Measurements from ENCODE around the gene FBXO45.
"Not testable (repeated sequence)": the region's sequence is repeated elsewhere in the genome, so short reads cannot be mapped to it uniquely, and the experiment has no call there.

The FBXO45 gene

DNA sequence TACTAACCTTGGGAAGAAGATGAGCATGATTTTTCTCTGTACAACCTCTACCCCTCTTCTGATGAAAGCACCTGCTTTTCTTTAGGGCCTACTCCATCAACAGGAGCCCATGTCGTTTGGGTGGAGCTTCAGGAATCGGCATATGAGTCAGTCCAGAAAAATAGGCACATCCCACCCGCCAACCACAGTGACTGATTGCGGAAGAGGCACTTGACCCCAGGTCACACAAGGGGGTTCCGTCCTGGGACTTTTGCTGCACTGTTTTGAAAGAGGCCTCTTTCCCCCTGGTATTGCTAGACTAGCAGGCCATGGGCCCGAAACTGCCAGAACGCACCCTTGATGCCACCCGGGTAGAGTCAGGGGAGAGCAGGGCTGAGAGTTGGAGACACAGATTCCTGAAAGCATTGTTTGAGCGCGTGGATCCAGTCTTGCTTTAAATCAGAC is 51.7 kb downstream of the FBXO45 start:
- no peak for DNase-seq

DNA sequence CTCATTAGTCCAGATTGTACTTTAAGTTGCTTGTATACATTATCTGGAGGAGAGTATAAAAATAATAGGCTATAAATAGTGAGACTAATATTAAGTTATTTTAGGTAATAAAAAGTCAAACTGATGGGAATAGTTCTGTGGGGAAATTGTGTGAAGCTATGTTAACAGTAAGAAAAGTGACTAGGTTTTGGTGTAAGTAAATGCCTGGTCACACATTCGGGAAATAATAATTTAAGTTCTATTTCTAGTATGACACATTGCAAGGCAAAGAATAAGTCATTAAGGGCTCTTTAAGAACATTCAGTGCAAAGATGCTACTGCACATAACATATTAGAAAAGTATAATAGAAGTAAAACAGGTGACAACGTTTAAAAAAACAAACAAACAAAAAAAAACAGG is 52.2 kb downstream of the FBXO45 start:
- DNase-seq, result no peak

DNA sequence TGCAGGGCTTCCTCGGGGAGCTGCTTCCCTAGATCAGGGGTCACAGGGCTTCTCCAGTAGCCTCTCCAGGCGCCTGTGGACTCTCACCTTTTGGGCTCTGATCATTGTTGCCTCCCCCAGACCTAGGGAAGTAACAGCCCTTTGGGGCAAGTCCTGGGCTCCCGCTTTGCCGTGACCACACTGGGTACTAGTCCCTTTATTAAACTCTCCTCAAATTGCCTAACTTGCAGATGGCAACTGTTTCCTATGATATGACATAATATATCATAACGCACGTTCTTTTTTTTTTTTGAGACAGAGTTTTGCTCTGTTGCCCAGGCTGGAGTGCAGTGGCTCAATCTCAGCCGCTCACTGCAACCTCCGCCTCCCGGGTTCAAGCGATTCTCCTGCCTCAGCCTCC is 53.2 kb downstream of the FBXO45 start:
- DNase-seq, result no peak

DNA sequence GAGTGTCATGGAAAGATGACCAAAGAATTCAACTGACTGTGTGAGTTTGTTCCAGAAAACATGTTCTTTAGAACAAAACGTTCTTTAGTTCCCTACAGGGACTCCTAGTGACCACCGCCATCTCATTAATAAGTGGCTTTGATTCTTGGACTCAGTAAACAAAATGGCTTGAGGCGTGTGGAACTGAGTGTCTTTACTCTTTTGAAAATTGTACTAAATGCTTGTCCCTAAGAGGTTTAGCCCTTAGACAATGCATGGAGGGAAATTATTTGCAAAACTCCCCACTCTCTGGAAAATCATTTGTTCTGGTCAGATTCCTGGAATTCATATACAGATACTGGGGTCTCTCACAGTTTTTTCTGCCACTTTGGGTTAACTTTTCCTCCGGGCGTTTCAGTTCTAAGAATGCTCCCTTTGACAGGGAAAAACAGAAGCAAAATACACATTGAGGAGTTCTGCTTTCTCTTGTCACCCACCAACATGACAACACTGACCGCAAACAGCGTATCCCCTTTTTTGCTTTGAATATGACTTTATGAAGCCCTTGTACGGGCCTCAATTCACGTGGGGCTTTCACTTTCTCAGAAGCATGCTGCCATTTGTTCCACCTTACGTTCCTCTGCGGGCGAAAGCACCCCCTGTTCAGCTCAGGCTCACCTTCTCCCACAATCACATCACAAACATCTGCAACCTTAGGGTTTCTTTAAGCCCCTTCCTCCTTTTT is 55.8 kb downstream of the FBXO45 start:
- no peak for DNase-seq

DNA sequence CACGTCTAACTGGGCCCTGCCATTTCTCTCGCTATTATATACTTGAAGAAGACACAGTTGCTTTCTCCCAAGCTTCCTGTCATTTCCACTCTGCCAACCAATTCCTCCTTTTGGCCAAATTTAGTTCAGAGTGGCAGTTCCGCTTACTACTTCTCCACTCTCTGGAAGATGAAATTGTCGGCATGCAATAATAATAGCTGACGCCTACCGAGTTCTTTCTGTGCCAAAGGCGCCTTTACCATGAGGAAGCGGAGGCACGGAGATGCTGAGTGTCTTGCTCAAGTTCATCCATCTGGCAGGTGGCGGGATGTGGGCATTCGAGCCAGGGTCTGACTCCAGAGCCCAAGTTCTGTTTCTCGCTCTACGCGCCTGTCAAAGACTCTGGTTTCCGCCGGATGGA is 56.4 kb downstream of the FBXO45 start:
- DNase-seq, result no peak

DNA sequence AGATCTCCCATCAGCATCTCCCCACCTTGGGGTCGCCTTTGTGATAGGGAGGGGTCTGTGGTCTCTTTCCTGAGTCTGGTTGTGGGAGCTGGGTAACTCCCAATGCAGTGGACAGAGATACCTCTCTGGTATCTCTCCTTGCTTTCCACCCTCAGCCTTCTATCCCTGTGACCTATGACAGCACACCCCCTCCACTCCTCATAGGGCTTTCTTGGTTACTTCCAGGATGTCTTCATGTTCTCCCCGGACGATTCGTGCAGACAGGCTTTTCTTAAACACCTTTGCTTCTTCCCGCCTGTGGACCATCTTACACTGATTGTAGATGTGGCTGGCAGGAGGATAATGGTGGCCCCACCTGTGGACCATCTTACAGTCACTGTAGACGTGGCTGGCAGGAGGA is 56.9 kb downstream of the FBXO45 start:
- no peak for DNase-seq

DNA sequence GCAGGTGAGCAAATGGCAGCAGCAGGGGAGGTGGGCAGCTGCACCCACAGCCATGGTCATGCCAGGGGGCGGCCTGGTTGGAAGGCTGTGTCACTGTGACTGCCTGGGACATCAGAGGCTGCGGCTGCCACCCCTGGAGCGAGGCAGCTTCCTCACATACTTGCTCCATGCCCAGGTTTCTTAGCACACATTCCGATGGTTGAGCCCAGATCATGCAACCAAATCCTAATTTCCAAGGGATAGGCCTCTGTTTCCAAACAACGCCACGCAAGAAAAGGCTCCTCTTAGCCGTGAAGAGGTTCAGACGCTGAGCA is 59.4 kb downstream of the FBXO45 start:
- DNase-seq, result no peak

DNA sequence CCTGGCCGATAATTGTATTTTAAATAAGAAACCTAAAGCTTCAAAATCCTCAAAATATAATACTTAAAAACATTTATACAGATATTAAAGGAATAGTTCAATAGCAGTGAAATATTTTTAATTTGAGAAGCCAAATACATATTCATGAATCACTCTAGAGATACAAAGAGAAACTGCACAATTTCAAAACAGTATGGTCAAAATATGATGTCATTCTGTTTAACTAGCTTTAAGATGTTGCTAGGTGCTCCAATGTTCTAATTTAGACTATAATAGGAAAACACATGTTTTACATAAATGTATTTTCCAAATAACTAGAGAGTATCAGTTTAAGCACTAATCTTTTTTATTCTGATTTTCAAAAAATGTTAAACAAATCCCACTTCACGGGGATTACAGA is 60.8 kb downstream of the FBXO45 start:
- no peak for DNase-seq

DNA sequence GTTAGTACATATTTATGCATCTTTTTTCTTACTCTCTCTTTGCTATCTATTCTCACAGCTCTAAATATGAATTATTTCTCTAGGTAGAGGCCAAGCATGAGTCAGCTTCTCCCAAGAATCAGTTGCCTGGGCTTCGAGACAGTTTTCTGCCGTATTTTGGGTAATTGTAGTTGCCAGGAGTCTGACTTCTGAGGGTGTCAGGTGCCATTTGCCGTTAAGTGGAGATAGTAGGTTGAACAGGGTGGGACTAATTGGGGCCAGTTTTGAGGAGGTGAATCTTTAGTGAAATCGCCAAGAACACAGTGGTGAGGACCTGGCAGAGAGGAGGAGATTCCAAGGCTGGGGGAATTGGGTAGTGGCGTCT is 63.2 kb downstream of the FBXO45 start:
- no peak for DNase-seq

DNA sequence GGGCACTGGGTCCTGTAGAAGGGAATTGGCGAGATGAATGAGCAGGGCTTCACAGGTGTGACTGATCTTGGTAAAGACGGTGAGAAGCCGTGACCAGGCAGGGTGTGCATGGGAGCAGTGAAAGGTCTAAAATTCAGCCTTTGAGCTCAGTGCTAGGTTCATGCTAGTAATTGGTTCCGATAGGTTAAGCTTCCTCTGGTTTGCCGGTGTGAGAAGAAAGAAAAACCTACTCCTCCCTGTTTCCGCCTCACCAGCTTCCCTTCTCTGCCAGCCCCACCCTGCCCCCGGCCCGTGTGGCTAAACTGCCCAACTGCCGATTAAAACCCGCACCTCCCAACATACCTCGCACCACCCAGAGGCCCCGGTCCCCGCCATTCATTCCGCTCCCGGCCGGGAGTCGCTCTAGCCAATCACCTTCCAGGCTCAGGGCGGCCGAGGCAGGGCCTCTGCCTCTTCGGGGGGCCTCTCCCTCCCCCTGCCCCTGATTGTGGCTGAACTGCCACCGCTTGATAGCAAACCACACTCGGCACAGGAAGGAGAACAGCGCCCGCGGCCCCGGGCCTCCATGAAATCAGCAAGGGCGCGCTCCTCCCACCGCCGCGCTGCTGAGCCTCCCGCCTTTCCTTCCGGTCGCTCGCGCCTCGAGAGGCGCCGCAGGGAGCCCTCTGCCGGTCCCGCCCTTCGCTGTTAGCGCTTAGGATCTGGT is 63.7 kb downstream of the FBXO45 start:
- peak; percentile 74 for DNase-seq

DNA sequence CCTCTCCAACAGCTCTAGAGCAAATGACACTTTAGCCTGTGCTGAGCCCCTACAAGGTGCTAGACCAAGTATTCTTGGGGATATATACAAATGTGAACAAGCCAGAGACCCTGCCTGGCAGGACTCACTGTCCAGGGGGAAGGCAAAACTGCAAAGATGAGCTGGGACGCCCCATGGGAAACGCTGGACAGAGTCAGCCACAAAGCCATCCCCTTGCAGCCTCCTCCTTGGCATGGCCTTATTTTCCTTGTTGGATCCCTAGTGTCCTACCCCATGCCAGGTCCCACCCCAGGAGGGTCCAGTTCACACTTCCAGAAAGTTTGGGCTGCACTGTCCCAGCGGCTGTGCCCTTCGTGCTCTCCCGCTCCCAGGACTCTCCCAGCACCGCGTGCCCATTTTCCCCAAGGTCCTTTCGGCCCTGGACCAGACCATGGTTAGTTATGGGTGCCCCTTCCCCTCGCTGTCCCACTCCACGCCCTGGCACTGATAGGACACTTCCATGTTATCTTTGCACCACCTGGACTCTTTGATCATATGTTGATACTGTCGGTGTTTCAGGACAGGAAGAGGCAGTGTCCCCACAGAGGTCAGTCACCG is 65.2 kb downstream of the FBXO45 start:
- no peak for DNase-seq

DNA sequence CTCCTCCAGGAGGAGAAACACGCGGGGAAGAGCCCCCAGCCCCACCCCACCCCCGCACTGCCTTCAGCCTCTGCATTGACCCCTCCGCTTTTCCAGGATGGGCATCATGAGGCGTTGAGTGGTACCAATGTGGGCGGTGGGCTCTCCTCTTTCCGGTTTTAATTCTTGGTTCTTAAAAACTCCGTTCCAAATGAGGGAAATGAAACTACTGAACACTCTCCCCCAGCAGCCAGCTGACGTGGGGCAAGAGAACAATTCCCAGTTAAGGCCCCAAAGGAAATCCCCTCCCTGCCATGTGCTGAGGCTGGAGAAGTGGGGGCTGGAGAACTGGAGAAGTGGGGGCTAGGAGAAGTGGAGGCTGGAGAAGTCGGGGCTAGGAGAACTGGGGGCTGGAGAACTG is 65.8 kb downstream of the FBXO45 start:
- DNase-seq, result no peak

DNA sequence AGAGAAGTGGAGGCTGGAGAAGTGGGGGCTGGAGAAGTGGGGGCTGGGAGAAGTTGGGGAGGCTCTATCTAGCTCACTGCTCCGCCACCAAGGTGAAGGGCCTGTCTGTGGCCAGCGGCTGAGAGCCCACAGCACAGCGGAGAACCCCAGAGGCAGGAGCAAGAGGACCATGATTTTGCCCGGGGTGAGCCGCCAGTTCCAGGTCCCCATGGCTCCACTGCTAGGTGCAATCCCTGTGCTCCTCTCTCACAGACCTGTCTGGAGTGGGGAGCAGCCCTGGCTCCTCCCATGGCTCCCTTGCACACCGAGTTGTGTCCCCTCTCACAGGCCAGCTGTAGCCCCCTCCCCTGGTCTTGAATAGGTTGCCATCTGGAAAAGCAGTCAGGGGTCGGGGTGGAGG is 66.4 kb downstream of the FBXO45 start:
- DNase-seq, result no peak

DNA sequence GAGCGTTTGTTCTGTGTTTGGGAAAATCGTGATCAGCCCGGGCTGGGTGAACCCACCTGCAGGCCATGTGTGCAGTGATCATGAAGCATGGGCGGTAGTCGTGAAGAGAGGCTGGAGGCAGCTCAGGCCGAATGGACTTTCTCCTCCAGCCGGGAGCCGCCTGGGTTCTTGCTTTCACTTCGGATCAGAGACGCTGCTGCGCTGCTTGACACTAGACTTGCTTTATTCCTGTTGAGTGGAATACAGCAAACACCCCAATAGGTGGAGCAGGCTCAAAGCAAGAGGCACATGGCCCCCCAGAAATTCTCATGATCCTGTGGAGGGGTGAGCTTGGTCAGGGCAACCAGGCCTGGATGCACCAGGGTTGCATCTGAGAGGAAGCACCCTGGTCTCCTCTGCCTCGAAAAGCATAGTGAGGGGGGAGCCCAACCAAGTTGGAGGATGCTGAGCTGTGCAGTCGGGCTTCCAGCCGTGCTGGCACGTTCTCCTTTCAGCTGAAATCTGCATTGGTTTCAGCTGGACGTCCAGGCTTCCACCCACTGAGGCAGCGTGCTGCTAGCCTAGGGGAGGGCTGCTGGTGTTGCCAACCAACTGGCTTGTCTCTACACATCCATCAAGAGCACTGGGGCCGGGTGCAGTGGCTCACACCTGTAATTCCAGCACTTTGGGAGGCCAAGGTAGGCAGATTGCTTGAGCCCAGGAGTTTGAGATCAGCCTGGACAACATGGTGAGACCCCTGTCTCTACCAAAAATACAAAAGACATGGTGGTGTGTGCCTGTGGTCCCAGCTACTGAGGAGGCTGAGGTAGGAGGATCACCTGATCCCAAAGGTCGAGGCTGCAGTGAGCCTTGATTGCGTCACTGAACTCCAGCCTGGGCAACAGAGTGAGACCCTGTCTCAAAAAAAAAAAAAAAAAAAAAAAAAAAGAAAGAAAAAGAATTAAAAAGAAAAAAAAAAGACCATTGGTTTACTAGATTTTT is 68.2 kb downstream of the FBXO45 start:
- DNase-seq, result no peak

DNA sequence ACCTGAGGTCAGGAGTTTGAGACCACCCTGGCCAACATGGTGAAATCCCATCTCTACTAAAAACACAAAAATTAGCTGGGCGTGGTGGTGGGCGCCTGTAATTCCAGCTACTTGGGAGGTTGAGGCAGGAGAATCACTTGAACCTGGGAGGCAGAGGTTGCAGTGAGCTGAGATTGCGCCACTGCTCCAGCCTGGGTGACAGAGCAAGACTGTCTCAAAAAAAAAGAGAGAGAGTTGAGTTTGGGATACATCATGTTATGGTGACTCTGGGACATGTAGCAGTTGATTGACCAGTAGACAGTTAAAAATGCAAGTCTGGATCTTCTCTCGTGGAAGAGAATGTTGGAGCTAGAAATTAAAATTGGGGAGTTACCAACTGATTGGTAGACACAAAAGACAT is 69.5 kb downstream of the FBXO45 start:
- not testable (repeated sequence) for DNase-seq

Measured in DMS 273 treated with DMSO at 0.1 percent for 48 hours (cell line).